Esophagus squamous epithelium (tissue), 5 donors: ENCODE results near the gene ZNF880. TPM values are rescaled to one million over a fixed set of nuclear protein-coding genes. Genes with fewer than 3 reads are reported as not detected.

Source experiments
- DNase-seq: peaks from one replicate; lab custom pipeline; 2025; lab: John Stamatoyannopoulos, UW
- H3K27ac ChIP-seq, 4 donors: fragments of 200-600 bp; sonication (generic); one replicate each; pipeline ENCODE4 v1.5.1; 2016 to 2019; ENCODE audit warnings: mild to moderate bottlenecking in 1 of 4
- H3K27me3 ChIP-seq, 4 donors: fragments of 200-600 bp; sonication (generic); 1 replicate in 3 of 4; 2 replicates in 1 of 4; pipeline versions ENCODE4 v1.5.1 to v1.6.0; 2017 to 2021; ENCODE audit warnings: antibody characterized with exemption in 1 of 4
- H3K36me3 ChIP-seq, 3 donors: fragments of 200-600 bp; sonication (generic); one replicate each; pipeline ENCODE4 v1.5.1; 2016 to 2019
- H3K4me1 ChIP-seq, 3 donors: fragments of 200-600 bp; sonication (generic); one replicate each; pipeline ENCODE4 v1.5.1; 2017 to 2019
- H3K4me3 ChIP-seq, 4 donors: fragments of 200-600 bp; sonication (generic); 1 replicate in 3 of 4; 2 replicates in 1 of 4; pipeline ENCODE4 v1.5.1; 2016 to 2019; ENCODE audit warnings: mild to moderate bottlenecking in 2 of 4, moderate library complexity in 1 of 4
- H3K9me3 ChIP-seq, 3 donors: fragments of 200-600 bp; sonication (generic); one replicate each; pipeline ENCODE4 v1.5.1; 2016 to 2019
- POLR2A ChIP-seq, 4 donors: fragments of 450-650 bp; IDR thresholded peaks; one replicate each; pipeline ENCODE4 v1.6.1; 2017; ENCODE audit warnings: antibody characterized with exemption in 4 of 4, mild to moderate bottlenecking in 4 of 4, moderate library complexity in 3 of 4
- WGBS, 2 donors: methylation state at CpG; one replicate each; pipeline ENCODE4 v1.1.5; 2018; 5-methylcytosine and 5-hydroxymethylcytosine counted together
- intact Hi-C: fragments of 100-400 bp; cut with DNase I; formaldehyde crosslinking; loops from one replicate; pipeline ENCODE4 v1.15.0; 2022
- total RNA-seq, 4 donors: library from RNA; depleted of rRNA; stranded (reverse); fragments of >200 nt; gene quantifications; one replicate each; pipeline ENCODE4 v1.1.0, GENCODE V29; 2016
- TF ChIP-seq, protein P1 (sequence below), 6 experiments: fragments of 450-650 bp in 4 of 6; fragments of 200-600 bp in 2 of 6; sonication (generic) in 2 of 6; IDR thresholded peaks; one replicate each; pipeline ENCODE4 v1.5.1; 2016 to 2019; ENCODE audit warnings: antibody characterized with exemption in 6 of 6, mild to moderate bottlenecking in 4 of 6, moderate library complexity in 4 of 6
- donor health status: DM: yes; HTN: yes; CAD: no.

ZNF880 gene
- 10 to 100 TPM in 2 of 4 donors, 1 to 10 TPM in 2; 3.0 to 20.4 (median 8.0) TPM for total RNA-seq

DNA sequence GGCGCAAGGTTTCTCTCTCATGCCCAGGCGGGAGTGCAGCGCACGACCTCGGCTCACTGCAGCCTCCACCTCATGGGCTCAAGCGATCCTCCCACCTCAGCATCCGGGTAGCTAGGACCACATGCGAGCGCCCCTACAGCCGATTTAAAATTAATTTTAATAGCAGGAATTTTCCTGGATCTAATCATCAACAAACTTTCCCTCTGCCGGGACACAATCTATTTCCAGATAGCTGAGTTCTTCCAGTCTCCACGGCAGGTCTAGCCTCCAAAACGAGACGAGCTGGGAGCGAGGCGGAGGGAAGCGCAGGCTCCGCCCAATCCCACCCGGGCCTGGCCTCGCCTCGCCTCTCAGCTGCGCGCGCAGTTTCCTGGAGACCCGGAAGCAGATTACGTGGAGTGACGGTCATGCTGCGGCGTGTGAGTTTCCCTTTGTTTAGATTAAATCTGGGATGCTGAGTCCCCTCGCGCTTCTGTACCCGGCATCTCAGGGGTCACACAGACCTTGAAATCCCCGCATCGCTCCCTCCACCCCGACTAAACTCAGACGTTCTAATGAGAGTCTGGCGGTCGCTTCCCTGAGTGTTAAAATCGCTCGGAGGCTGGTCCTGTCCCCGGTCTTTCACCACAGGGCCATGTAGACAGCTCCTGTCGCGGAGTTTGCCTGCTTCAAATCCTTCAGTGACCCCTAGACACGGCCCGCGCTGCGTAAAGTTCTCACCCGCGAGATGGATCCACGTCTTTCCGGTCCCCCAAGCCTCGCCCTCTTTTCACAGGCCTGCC, at the start of gene ZNF880:
Gene ZNF880, plus strand, starts transcription at position 365 of the 782 bp plus-strand sequence. Its CDS starts 43 bp downstream, at position 408.
- TF ChIP-seq, protein P1, sequence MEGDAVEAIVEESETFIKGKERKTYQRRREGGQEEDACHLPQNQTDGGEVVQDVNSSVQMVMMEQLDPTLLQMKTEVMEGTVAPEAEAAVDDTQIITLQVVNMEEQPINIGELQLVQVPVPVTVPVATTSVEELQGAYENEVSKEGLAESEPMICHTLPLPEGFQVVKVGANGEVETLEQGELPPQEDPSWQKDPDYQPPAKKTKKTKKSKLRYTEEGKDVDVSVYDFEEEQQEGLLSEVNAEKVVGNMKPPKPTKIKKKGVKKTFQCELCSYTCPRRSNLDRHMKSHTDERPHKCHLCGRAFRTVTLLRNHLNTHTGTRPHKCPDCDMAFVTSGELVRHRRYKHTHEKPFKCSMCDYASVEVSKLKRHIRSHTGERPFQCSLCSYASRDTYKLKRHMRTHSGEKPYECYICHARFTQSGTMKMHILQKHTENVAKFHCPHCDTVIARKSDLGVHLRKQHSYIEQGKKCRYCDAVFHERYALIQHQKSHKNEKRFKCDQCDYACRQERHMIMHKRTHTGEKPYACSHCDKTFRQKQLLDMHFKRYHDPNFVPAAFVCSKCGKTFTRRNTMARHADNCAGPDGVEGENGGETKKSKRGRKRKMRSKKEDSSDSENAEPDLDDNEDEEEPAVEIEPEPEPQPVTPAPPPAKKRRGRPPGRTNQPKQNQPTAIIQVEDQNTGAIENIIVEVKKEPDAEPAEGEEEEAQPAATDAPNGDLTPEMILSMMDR (IDR thresholded peaks at IDR 0.05): no peak
- peak in 1 of 4 donors; percentile 27 for TF ChIP-seq POLR2A (IDR thresholded peaks at IDR 0.05)
- peak; percentile 51 for DNase-seq
- intact Hi-C loops: no loop called here
- Histone ChIP-seq H3K36me3 (peaks cover 0 to 51% (median 10%) of the 10 kb centered on the region in 3 donors), H3K27me3 (no peaks in the 10 kb centered on the region), H3K4me3 (peak within 1 kb of the TSS; percentile 43 to 74 (median 66)), H3K9me3 (peaks cover 0 to 77% (median 34%) of the 10 kb centered on the region in 3 donors), H3K4me1 (peaks cover 0 to 15% (median 3%) of the 10 kb centered on the region in 3 donors), H3K27ac (peak within 1 kb of the TSS; percentile 83 to 95 (median 90))
- 5% methylated on average over 41 to 45 of the region's 52 CpGs for WGBS, 2 donors

DNA sequence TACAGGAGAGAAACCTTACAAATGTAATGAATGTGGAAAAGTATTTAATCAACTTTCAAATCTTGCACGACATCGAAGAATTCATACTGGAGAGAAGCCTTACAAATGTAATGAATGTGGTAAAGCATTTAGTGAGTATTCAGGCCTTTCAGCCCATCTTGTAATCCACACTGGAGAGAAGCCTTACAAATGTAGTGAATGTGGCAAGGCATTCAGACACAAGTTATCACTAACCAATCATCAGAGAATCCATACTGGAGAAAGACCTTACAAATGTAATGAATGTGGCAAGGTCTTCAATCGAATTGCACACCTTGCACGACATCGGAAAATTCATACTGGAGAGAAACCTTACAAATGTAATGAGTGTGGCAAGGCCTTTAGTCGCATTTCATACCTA, 47.3 kb upstream of the ZNF880 start:
- Histone ChIP-seq H3K27me3 (no peaks in the 10 kb centered on the region), H3K27ac (no peak overlapping the region), H3K4me1 (no peaks in the 10 kb centered on the region), H3K9me3 (peaks cover 14 to 100% (median 96%) of the 10 kb centered on the region in 3 donors), H3K36me3 (peaks cover 20 to 61% (median 36%) of the 10 kb centered on the region in 3 donors), H3K4me3 (peak overlapping the region in 1 of 4 donors; percentile 31)
- no peak for TF ChIP-seq POLR2A (IDR thresholded peaks at IDR 0.05)
- TF ChIP-seq, protein P1 (IDR thresholded peaks at IDR 0.05): no peak
- intact Hi-C loops: no loop called here
- 93 to 95% methylated on average over 6 of the region's 6 CpGs for WGBS, 2 donors
- no peak for DNase-seq

DNA sequence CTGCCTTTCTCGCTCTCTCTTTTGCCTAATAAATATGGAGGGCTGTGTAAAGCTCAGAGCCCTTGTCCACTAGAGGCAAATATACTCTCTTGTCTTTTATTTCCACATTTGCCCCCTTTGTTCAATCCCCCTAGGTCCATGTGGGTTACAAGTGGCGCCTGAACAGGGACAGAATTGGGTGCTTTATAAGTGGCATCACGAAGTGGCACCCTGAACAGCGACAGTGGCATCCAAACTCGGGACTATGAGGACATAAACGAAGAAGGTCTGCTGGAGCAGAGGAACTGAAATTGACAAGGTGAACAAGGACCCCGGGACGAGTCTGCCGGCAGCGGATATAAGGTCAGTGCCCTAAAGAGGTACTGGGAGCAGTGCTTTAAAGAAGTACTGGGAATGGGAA, 38.0 kb upstream of the ZNF880 start:
- peaks cover 0 to 86% (median 75%) of the 10 kb centered on the region in 3 donors for H3K9me3 ChIP-seq

DNA sequence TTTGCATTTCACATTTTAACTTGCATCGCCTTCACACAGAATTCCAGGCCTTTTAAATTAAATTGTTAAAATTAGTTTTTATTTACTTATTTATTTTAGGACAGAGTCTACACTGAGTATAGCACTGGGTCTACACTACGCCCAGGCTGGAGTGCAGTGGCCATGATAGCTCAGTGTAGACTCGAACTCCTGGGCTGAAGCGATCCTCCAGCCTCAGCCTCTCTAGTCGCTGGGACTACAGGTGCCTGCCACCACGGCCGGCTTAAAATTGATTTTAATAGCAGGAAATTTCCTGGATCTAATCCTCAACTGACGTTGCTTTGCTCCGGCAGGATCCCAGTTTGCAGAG, 34.0 kb upstream of the ZNF880 start:
- 68 to 72% methylated on average over 7 of the region's 9 CpGs for WGBS, 2 donors
- peaks cover 0 to 46% (median 40%) of the 10 kb centered on the region in 3 donors for H3K9me3 ChIP-seq
- peaks cover 0 to 7% (median 0%) of the 10 kb centered on the region in 3 donors for H3K36me3 ChIP-seq

More for the DNA sequence above, 38.0 kb upstream of the ZNF880 start:
- Histone ChIP-seq H3K4me1 (peaks cover 0 to 9% (median 2%) of the 10 kb centered on the region in 3 donors), H3K36me3 (no peaks in the 10 kb centered on the region), H3K27me3 (no peaks in the 10 kb centered on the region), H3K27ac (no peak overlapping the region), H3K4me3 (no peak overlapping the region)
- intact Hi-C loops: no loop called here
- no peak for DNase-seq
- 76 to 78% methylated on average over 10 of the region's 10 CpGs for WGBS, 2 donors
- no peak for TF ChIP-seq POLR2A (IDR thresholded peaks at IDR 0.05)
- TF ChIP-seq, protein P1 (IDR thresholded peaks at IDR 0.05): no peak

More for the DNA sequence above, 34.0 kb upstream of the ZNF880 start:
- Histone ChIP-seq H3K4me3 (peak overlapping the region; percentile 64 to 86 (median 77)), H3K27me3 (no peaks in the 10 kb centered on the region), H3K4me1 (peaks cover 0 to 17% (median 7%) of the 10 kb centered on the region in 3 donors), H3K27ac (peak overlapping the region; percentile 73 to 87 (median 82))
- TF ChIP-seq, protein P1 (IDR thresholded peaks at IDR 0.05): no peak
- no peak for TF ChIP-seq POLR2A (IDR thresholded peaks at IDR 0.05)
- DNase-seq: no peak
- intact Hi-C loops: no loop called here
